Measurements from ENCODE around the gene ASAP2. TPM values are rescaled to one million over a fixed set of nuclear protein-coding genes. Genes with fewer than 3 reads are reported as not detected.

Gene ASAP2
- total and polyA plus RNA-seq, 9 of the 15 experiments (the other 6 are each of a cell fraction or from before 2014, with no cell fraction given): 0.06 to 4.3 (median 3.1) TPM

DNA sequence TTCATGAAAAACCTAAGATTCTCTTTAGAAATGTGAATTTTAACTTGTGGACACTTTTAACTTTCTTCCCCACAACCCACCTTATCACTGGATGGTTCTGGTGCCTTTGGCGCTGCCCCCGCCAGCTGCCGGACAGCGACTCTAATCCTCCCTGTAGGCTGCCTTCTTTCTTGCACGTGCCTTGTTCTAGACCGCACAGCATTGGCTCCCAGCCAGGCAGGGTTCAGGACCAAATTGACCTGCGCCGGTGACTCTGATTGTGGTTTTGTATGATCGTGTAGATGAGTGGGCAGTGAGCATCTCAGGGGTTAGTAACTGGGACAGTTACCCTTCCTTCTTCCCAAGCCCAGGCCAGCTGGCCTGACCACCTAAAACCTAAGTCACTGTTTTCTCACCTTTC is 106.8 kb downstream of the ASAP2 start (continued):
- TF ChIP-seq ZC3H4 (CRISPR knock-in tag; IDR thresholded peaks at IDR 0.05; ENCODE audit: borderline replicate concordance): no peak
- peak; percentile 41; the same call in 1 of the 2 replicates for TF ChIP-seq ARID1B (IDR thresholded peaks at IDR 0.05)
- no peak for TF ChIP-seq SIN3A (IDR thresholded peaks at IDR 0.05; ENCODE audit: borderline replicate concordance in 2 of 2, control insufficient read depth in 1 of 2, low read depth in 2 of 2, low read length in 2 of 2)
- TF ChIP-seq TRIM24 (IDR thresholded peaks at IDR 0.05): no peak
- TF ChIP-seq CREB1 (IDR thresholded peaks at IDR 0.05): no peak
- no peak for TF ChIP-seq CREB1 (CRISPR knock-in tag; IDR thresholded peaks at IDR 0.05)
- TF ChIP-seq, protein P1, sequence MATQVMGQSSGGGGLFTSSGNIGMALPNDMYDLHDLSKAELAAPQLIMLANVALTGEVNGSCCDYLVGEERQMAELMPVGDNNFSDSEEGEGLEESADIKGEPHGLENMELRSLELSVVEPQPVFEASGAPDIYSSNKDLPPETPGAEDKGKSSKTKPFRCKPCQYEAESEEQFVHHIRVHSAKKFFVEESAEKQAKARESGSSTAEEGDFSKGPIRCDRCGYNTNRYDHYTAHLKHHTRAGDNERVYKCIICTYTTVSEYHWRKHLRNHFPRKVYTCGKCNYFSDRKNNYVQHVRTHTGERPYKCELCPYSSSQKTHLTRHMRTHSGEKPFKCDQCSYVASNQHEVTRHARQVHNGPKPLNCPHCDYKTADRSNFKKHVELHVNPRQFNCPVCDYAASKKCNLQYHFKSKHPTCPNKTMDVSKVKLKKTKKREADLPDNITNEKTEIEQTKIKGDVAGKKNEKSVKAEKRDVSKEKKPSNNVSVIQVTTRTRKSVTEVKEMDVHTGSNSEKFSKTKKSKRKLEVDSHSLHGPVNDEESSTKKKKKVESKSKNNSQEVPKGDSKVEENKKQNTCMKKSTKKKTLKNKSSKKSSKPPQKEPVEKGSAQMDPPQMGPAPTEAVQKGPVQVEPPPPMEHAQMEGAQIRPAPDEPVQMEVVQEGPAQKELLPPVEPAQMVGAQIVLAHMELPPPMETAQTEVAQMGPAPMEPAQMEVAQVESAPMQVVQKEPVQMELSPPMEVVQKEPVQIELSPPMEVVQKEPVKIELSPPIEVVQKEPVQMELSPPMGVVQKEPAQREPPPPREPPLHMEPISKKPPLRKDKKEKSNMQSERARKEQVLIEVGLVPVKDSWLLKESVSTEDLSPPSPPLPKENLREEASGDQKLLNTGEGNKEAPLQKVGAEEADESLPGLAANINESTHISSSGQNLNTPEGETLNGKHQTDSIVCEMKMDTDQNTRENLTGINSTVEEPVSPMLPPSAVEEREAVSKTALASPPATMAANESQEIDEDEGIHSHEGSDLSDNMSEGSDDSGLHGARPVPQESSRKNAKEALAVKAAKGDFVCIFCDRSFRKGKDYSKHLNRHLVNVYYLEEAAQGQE (IDR thresholded peaks at IDR 0.05; ENCODE audit: borderline replicate concordance): peak; percentile 52
- TF ChIP-seq, protein P1 (CRISPR knock-in tag; IDR thresholded peaks at IDR 0.05; ENCODE audit: low read depth): no peak
- TF ChIP-seq HMGN3 (IDR thresholded peaks at IDR 0.05; ENCODE audit: borderline replicate concordance, extremely low read depth, insufficient read length, low read depth, low read length): no peak
- TF ChIP-seq, protein P2, sequence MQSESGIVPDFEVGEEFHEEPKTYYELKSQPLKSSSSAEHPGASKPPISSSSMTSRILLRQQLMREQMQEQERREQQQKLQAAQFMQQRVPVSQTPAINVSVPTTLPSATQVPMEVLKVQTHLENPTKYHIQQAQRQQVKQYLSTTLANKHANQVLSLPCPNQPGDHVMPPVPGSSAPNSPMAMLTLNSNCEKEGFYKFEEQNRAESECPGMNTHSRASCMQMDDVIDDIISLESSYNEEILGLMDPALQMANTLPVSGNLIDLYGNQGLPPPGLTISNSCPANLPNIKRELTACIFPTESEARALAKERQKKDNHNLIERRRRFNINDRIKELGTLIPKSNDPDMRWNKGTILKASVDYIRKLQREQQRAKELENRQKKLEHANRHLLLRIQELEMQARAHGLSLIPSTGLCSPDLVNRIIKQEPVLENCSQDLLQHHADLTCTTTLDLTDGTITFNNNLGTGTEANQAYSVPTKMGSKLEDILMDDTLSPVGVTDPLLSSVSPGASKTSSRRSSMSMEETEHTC (IDR thresholded peaks at IDR 0.05): no peak
- TF ChIP-seq FOXA1 (IDR thresholded peaks at IDR 0.05; ENCODE audit: borderline replicate concordance): no peak
- no peak for TF ChIP-seq ZNF146 (CRISPR knock-in tag; IDR thresholded peaks at IDR 0.05; ENCODE audit: unreplicated experiment)
- 0 out of 2 replicates have a peak, but pooled peaks have one; percentile 32 for TF ChIP-seq SMARCA4 (IDR thresholded peaks at IDR 0.05)
- TF ChIP-seq ZNF408 (CRISPR knock-in tag; IDR thresholded peaks at IDR 0.05; ENCODE audit: low read depth): no peak
- peak in 1 of 2 experiments; percentile 13; a peak in 1 of 3 replicates for TF ChIP-seq CBX3 (IDR thresholded peaks at IDR 0.05; ENCODE audit: borderline replicate concordance in 1 of 2, low read length in 2 of 2)
- TF ChIP-seq, protein P3, sequence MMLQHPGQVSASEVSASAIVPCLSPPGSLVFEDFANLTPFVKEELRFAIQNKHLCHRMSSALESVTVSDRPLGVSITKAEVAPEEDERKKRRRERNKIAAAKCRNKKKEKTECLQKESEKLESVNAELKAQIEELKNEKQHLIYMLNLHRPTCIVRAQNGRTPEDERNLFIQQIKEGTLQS (IDR thresholded peaks at IDR 0.05): no peak; the same call in 1 of the 2 replicates
- TF ChIP-seq, protein P3 (CRISPR knock-in tag; conservative IDR thresholded peaks at IDR 0.05): no peak
- TF ChIP-seq SMC3 (conservative IDR thresholded peaks at IDR 0.05; ENCODE audit: insufficient read depth, low read depth, low read length): no peak
- no peak for TF ChIP-seq ZNF224 (CRISPR knock-in tag; IDR thresholded peaks at IDR 0.05)
- TF ChIP-seq CBFA2T3 (IDR thresholded peaks at IDR 0.05): peak; percentile 80
- no peak for TF ChIP-seq PHF21A (IDR thresholded peaks at IDR 0.05; ENCODE audit: borderline replicate concordance, low read depth)
